Motor neuron (in vitro differentiated cells): ENCODE measurements around the gene VENTX. TPM values are rescaled to one million over a fixed set of nuclear protein-coding genes. Genes with fewer than 3 reads are reported as not detected.

Source experiments
- ATAC-seq, 8 experiments: fragments of 200-7000 bp; cut with Tn5 transposase; replicated peaks in 6 of 8; 2 replicates each; pipeline ENCODE4 v1.8.0; 2021; ENCODE audit warnings: mild to moderate bottlenecking in 8 of 8, moderate library complexity in 8 of 8
- H3K27ac ChIP-seq, 2 donors: fragments of 250-450 bp; sonication (Bioruptor Pico); 2 replicates each; pipeline ENCODE4 v1.9.0; 2021; ENCODE audit warnings: antibody characterized with exemption in 2 of 2, mild to moderate bottlenecking in 2 of 2, moderate library complexity in 1 of 2
- H3K4me1 ChIP-seq, 2 donors: fragments of 250-450 bp; sonication (Bioruptor Pico); replicated peaks in 1 of 2; 2 replicates each; pipeline ENCODE4 v1.6.1; 2021; ENCODE audit warnings: antibody characterized with exemption in 2 of 2, mild to moderate bottlenecking in 2 of 2, moderate library complexity in 1 of 2
- H3K4me3 ChIP-seq, 5 donors: fragments of 250-450 bp; sonication (Bioruptor Pico); 2 replicates each; pipeline ENCODE4 v1.9.0; 2021; ENCODE audit warnings: antibody characterized with exemption in 5 of 5, mild to moderate bottlenecking in 5 of 5, moderate library complexity in 4 of 5
- WGBS, 10 experiments: fragments of 450-650 bp; shearing (Covaris generic); methylation state at CpG; one replicate each; pipeline ENCODE4 v1.0.0; 2022; 5-methylcytosine and 5-hydroxymethylcytosine counted together
- in situ Hi-C, 9 experiments: fragments of 400-800 bp; cut with MboI; loops; one replicate each; pipeline ENCODE4 v1.15.0; 2021; ENCODE audit warnings: low sequenced_read_pairs in 9 of 9, low pct_unique_long_range_greater_than_20kb in 2 of 9; ENCODE audit not compliant: unreplicated experiment in 9 of 9
- total RNA-seq, 8 experiments: library from RNA; unstranded; fragments of 300-600 nt; gene quantifications; 2 replicates each; pipeline versions ENCODE4 v1.2.3 to v1.2.4, GENCODE V29; 2022

Gene VENTX
- total RNA-seq, 8 experiments from 2014 or later = 0.10 to 0.62 (median 0.20) TPM; not detected in 4

GRCh38 chr10:133238466-133238804 is 780 bp downstream of the VENTX start:
- 0 to 29% methylated on average over 3 to 4 of the region's 15 CpGs; no CpG with 5 or more reads in 8 of the 10 experiments for WGBS, 10 experiments
- in situ Hi-C loops = no loop called here
- no peak overlapping the region for H3K4me3 ChIP-seq

GRCh38 chr10:133239990-133240389 is 2.3 kb downstream of the VENTX start:
- in situ Hi-C loops = no loop called here
- Histone ChIP-seq H3K4me3 (no peak overlapping the region), H3K4me1 (peaks cover 0 to 31% of the 10 kb centered on the region in 2 donors), H3K27ac (no peak overlapping the region)
- ATAC-seq = no peak
- no CpG with 5 or more reads among the region's 15 CpGs for WGBS, 10 experiments

More at GRCh38 chr10:133238466-133238804, 780 bp downstream of the VENTX start:
- ATAC-seq = no peak
- Histone ChIP-seq H3K4me1 (peaks cover 0 to 31% of the 10 kb centered on the region in 2 donors), H3K27ac (no peak overlapping the region)

- no peak overlapping the region for H3K4me3 ChIP-seq
- in situ Hi-C loops = no loop called here
These were observed 4.0 kb downstream of the VENTX start for GRCh38 chr10:133241501-133242205.

GRCh38 chr10:133242611-133243356 is 5.1 kb downstream of the VENTX start:
- 40 to 100% (median 100%) methylated on average over 1 to 5 of the region's 27 CpGs; no CpG with 5 or more reads in 3 of the 10 experiments for WGBS, 10 experiments
- in situ Hi-C loops = no loop called here
- no peak overlapping the region for H3K27ac ChIP-seq
- H3K4me1 ChIP-seq = peaks cover 0 to 15% of the 10 kb centered on the region in 2 donors
- H3K4me3 ChIP-seq = no peak overlapping the region
- peak in 2 of 8 experiments; percentile 22 to 38 for ATAC-seq

More at GRCh38 chr10:133241501-133242205, 4.0 kb downstream of the VENTX start:
- 17 to 96% (median 70%) methylated on average over 1 to 14 of the region's 25 CpGs; no CpG with 5 or more reads in 4 of the 10 experiments for WGBS, 10 experiments
- Histone ChIP-seq H3K4me1 (peaks cover 0 to 26% of the 10 kb centered on the region in 2 donors), H3K27ac (no peak overlapping the region)
- ATAC-seq = no peak

GRCh38 chr10:133243593-133243992 is 5.9 kb downstream of the VENTX start:
- H3K4me3 ChIP-seq = no peak overlapping the region
- no peak overlapping the region for H3K27ac ChIP-seq
- 40 to 73% (median 65%) methylated on average over 2 to 4 of the region's 14 CpGs; no CpG with 5 or more reads in 6 of the 10 experiments for WGBS, 10 experiments
- in situ Hi-C loops = no loop called here
- ATAC-seq = no peak
- peaks cover 0 to 8% of the 10 kb centered on the region in 2 donors for H3K4me1 ChIP-seq

DNA sequence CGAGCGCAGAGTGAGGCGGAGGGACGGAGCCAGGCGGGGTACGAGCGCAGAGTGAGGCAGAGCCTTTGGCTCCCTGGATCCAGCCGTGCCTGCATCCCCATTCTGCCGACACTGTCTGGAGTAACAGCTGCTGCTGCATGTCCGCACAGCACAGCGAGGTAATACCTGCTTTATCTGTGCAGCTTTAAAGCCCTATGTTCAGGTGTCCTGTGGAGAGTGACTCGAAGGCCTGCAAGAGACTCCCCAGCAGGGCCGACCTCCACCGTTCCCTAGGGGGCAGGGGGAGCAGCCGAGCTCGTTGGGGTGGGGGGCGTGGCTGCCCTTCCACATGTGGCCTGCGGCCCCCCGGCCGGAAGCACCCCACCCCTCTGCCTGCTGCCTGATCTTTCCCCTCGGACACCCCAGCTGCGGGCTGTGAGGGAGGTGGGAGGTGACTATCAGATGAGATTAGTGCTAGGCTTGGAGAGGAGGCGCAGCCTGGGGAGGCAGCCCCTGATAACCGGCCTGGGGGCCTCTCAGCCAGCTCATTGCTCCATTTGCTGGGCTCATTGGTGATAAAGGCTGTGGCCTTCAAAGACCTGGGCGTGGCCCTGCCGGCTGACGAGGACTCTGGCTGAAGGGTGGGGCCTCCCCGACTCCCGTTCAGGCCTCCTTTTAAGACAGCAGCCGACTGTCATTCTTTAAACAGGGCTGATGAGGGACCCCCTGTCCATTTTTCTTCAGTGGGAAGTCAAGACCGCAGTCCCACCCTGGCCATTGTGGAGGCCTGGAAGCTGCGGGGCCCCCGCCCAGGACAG is 8.0 kb downstream of the VENTX start:
- in situ Hi-C loops = no loop called here
- Histone ChIP-seq H3K4me3 (no peak overlapping the region), H3K27ac (no peak overlapping the region), H3K4me1 (peaks cover 9 to 24% of the 10 kb centered on the region in 2 donors)
- 20 to 90% (median 51%) methylated on average over 2 to 5 of the region's 33 CpGs; no CpG with 5 or more reads in 6 of the 10 experiments for WGBS, 10 experiments
- peak; percentile 17 to 79 (median 46) for ATAC-seq

DNA sequence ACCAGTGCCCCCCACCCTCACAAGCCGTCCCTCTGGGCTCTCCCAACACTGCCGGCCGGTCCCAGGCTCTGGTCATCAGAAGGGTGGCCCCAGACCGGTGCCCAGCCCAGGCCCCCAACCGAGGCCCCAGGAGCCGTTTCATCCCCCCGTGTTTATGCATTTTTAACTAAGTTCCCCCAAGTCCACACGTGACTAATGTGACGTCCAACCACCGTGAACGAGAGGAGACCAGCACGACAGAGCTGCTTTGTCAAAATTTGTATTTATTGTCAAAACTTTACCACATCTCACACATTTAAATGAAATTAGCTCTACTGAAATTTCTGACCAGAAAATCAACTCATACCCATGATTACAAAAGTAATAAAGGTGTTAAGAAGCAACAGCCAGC is 8.6 kb downstream of the VENTX start:
- no peak overlapping the region for H3K27ac ChIP-seq
- in situ Hi-C loops = no loop called here
- ATAC-seq = peak in 2 of 8 experiments; percentile 3 to 4
- no peak overlapping the region for H3K4me3 ChIP-seq
- peaks cover 9 to 24% of the 10 kb centered on the region in 2 donors for H3K4me1 ChIP-seq
- WGBS, 10 experiments = 80% methylated on average over 6 of the region's 12 CpGs; no CpG with 5 or more reads in 9 of the 10 experiments

GRCh38 chr10:133247681-133248333 is 10.2 kb downstream of the VENTX start:
- Histone ChIP-seq H3K4me1 (peaks cover 9 to 24% of the 10 kb centered on the region in 2 donors), H3K4me3 (no peak overlapping the region), H3K27ac (no peak overlapping the region)
- no peak for ATAC-seq
- 69 to 80% (median 76%) methylated on average over 2 to 11 of the region's 36 CpGs; no CpG with 5 or more reads in 7 of the 10 experiments for WGBS, 10 experiments
- in situ Hi-C loops = no loop called here

DNA sequence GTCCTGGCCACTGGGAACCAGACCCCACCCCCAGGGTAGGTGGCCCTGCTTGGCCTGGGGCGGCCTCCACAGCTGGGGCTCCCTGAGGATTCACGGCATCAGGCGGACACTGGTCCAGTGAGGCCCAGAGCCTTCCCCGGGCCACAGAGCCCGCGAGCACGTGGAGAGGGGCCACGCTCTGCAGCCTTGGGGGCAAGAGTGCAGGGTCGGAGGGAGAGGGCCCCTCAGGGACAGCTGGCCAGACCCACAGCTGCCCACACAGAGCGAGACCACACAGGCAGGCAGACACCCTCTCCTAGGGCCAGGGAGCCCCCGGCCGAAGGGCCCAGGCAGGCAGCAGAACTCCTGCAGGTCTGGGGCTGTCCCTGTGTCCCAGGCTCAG is 10.7 kb downstream of the VENTX start:
- Histone ChIP-seq H3K4me3 (no peak overlapping the region), H3K4me1 (peaks cover 9 to 24% of the 10 kb centered on the region in 2 donors), H3K27ac (no peak overlapping the region)
- in situ Hi-C loops = no loop called here
- no peak for ATAC-seq
- 40 to 100% (median 100%) methylated on average over 1 to 3 of the region's 12 CpGs; no CpG with 5 or more reads in 7 of the 10 experiments for WGBS, 10 experiments

GRCh38 chr10:133249094-133249780 is 11.6 kb downstream of the VENTX start:
- WGBS, 10 experiments = 60% methylated on average over 2 of the region's 21 CpGs; no CpG with 5 or more reads in 9 of the 10 experiments
- no peak overlapping the region for H3K4me3 ChIP-seq
- peak in 4 of 8 experiments; percentile 6 to 24 (median 22) for ATAC-seq
- in situ Hi-C loops = no loop called here
- H3K4me1 ChIP-seq = peaks cover 9 to 24% of the 10 kb centered on the region in 2 donors
- no peak overlapping the region for H3K27ac ChIP-seq

DNA sequence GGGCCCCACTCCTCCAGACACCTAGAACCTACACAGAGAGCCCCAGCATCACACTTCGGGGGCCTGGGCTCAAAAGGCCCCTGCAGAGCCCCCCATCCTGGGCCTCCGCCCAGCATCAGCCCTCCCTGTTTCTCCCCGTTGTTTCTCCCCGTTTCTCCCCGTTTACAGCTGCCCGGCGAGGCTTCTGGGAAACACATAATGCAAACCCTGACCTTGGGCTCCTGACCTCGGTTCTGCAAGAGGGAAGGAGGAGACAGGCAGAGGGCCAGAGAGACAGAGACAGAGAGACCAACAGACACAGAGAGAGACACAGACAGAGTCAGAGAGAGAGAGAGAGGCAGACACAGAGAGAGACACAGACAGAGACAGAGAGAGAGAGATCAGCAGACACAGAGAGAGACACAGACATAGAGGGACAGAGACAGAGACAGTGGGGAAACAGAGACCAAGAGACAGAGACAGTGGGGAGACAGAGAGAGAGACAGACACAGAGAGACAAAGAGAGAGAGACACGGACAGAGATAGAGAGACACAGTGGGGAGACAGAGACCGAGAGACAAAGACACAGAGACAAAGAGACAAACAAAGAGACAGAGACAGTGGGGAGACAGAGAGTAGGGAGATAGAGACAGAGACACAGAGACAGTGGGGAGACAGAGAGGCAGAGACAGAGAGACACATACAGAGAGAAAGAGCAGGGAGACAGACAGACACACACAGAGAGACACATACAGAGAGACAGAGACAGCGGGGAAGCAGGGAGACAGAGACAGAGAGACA is 12.5 kb downstream of the VENTX start:
- in situ Hi-C loops = no loop called here
- no peak overlapping the region for H3K4me3 ChIP-seq
- ATAC-seq = peak in 1 of 8 experiments; percentile 1
- 46 to 88% (median 73%) methylated on average over 2 to 5 of the region's 11 CpGs; no CpG with 5 or more reads in 1 of the 10 experiments for WGBS, 10 experiments
- H3K27ac ChIP-seq = no peak overlapping the region
- peaks cover 9 to 24% of the 10 kb centered on the region in 2 donors for H3K4me1 ChIP-seq
